ENCODE measurements around the gene IGSF1.

- TF ChIP-seq CTCF (IDR thresholded peaks at IDR 0.05) (no peak), POLR2A (IDR thresholded peaks at IDR 0.05) (no peak)
Observed at GRCh38 chrX:131264665-131265064, 24.4 kb downstream of the IGSF1 start.

Data from Peyer's patch (tissue), 4 donors.